Activated CD8-positive, alpha-beta memory T cell treated with anti-CD3 and anti-CD28 coated beads for 1 hour (primary cell): ENCODE results near the gene HSPA1A.
A peak's percentile ranks its signal among the peaks of the same experiment; 100 is the strongest.
"Not testable (repeated sequence)": the region's sequence is repeated elsewhere in the genome, so short reads cannot be mapped to it uniquely, and the experiment has no call there.

ENCODE experiments used
- DNase-seq, 2 donors: peaks; one replicate each; pipeline ENCODE4 v3.0.0-alpha.2; 2020; ENCODE audit warnings: low read depth in 1 of 2; ENCODE audit errors: extremely low read depth in 1 of 2

HSPA1A gene

GRCh38 chr6:31861150-31861549 lies 45.8 kb downstream of the HSPA1A start:
- DNase-seq, result no peak

DNA sequence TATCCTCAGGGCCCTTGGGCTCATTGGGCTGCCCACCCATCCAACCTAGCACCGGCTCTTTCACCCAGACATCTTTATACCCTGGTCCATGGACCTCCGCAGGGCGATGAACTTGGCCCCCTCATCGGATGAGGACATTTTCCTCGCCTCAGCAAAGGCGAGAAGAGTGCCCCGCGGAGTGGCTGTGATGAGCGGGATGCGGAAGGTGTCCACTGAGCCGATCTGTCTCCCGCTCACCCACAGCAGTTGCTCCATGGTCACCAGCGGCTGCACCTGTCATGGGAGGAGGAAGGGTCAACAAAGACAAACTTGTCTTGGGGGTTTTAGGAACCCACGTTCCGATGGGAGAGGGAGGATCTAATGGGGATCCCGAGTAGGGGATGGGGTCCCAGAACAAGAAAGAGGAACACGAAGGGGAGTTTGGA lies 46.6 kb downstream of the HSPA1A start:
- DNase-seq, result no peak

GRCh38 chr6:31862344-31863235 lies 47.2 kb downstream of the HSPA1A start, which contains the start of gene NEU1:
NEU1 (minus strand) TSS chr6:31862821; CDS start chr6:31862776, 45 bp downstream.
- DNase-seq, result peak; percentile 96 to 99

DNA sequence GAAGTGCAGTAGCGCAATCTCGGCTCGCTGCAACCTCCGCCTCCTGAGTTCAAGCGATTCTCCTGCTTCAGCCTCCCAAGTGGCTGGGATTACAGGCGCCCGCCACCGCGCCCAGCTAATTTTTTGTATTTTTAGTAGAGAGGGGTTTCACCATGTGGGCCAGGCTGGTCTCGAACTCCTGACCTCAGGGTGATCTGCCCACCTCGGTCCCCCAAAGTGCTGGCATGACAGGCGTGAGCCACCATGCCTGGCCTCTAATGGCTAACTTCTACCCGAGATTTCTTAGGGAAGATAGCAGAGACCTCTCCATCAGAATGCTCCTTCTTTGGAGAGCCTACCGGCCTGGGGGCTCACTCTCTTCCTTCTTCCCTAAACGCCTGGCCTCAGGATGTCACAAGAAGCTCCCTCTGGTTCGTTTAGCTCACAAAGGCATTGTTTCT lies 48.8 kb downstream of the HSPA1A start:
- DNase-seq, result not testable (repeated sequence)

- DNase-seq, result no peak
Measured at GRCh38 chr6:31864818-31865204, 49.5 kb downstream of the HSPA1A start.

DNA sequence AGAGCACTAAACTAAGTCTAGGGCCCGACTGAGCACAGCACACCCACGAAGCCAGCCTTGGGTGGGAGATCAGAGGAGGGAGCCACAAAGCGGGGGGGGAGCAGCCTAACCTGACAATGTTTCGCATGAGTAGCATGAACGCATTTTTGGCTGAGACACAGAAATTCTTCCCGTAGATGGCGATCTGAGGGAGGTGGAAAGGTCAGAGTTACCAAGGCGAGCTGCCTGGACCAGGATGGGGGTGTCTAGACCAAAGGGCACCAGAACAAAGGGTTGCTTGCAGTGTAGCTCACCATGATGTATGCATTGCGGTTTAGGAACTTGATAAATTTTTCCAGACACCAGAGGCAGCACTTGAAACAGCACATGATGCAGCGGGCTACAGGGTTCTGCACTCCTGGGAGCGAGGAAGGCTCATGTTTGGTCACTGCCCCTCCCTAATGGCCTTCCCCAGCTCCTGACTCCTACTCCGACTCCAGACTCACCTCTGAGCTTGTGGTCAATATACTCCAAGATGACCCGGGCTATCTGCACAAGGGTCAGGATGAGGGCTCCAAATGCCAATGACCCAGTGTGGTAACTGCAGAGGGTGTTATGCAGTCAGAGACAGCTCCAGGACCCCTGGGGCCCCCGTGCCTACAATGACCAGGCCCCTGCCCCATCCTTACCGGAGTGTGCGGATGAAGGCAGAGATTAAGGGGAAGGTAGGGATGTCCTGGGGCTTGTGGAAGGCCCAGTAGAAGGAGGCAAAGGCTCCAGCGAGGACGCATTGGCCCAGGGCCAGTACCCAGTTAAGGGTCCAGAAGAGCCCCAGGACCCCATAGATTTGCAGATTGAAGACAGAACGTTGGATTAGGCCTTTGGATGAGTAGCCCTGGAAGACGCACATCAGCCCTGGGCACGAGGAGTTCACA lies 50.1 kb downstream of the HSPA1A start:
- DNase-seq, result no peak
